Measurements from ENCODE around the gene IL22RA1.

IL22RA1 gene, protein sequence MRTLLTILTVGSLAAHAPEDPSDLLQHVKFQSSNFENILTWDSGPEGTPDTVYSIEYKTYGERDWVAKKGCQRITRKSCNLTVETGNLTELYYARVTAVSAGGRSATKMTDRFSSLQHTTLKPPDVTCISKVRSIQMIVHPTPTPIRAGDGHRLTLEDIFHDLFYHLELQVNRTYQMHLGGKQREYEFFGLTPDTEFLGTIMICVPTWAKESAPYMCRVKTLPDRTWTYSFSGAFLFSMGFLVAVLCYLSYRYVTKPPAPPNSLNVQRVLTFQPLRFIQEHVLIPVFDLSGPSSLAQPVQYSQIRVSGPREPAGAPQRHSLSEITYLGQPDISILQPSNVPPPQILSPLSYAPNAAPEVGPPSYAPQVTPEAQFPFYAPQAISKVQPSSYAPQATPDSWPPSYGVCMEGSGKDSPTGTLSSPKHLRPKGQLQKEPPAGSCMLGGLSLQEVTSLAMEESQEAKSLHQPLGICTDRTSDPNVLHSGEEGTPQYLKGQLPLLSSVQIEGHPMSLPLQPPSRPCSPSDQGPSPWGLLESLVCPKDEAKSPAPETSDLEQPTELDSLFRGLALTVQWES

DNA sequence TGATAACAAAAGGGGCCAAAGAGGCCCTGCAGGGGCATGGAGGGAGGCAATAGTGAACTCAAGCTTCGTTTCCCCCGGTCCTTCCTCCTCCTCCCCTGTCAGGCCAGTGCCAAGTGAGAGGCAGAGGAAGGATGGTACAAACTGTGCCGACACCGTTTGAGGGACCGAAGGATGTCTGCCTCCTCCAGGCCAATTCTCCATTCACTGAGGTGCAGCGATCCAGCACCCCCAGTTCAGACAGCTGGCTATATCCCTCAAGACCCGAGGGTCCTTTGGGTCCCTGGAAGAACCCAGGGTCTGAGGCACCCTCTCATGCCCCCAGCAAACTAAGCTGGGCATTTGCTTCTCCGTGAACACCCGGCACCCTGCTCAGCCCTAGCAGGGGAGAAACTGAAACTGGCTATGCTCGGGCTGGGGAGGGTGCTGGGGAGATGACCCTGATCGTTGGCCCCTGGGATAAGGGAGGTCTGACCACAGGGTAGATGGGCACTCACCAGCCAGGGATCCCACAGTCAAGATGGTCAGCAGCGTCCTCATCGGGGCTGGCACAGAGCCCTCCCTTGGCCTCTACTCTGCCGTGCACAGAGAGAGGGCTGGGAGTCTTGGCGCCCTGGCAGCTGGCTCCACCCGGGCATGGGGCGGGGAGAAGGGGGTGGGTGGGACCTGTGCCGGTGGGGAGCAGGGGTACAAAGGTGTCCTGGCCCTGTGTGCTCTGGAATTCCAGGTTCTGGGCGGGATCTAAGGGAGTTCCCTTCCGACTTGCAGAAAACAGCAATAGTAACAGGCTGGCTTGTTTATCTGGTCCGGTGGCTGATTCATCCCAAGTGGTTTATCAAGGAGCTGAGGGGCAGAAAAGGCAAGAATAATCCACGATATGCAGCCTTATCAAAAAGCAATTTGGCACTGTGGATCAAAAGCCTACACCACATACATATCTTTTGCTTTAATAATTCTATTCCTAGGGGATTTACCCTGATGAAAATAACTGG, at the start of gene IL22RA1:
IL22RA1 (minus strand) TSS at position 595 of the 989 bp plus-strand sequence; CDS start at position 537, 58 bp downstream.
- no peak for DNase-seq

DNA sequence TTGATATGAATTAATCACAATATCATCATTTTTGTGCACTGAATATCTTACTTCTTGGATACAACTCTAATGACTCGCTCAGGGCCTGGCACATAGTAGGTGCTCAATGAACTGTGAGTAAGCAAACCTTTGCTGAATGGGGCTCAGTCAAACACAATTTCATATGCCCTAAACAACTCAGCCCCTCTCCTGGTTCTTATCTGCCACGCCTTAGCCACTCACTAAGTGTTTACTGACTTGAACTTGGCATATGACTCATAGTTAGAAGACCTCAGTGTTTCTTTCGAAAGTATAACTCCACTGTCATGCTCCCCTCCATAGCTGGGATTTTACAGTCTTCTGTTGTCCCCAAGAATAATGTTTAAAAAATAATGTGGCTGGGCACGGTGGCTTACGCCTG, 48.9 kb upstream of the IL22RA1 start:
- peak; percentile 63 for DNase-seq

DNA sequence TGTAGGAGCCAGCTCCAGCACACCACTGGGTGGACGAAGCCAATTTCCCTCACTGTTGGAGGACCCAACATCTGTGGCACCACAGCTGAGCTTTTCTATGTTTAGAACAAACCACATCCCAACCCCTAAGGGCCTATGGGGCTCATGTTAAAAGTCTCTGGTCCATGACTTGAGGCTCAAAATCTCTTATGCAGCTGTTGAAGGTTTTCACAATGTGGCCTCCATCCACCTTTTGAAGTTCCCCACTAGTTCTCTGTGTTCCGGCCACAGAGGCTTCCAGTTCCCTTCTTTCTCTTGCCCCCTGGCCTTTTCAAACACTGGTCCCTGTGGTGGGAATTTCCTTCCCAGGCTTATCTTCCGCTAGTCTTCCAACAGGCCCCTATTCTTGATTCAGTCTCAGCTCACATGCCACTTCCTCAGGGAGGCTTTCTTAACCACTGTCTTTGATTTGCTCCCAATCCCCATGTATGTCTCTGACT, 48.1 kb upstream of the IL22RA1 start:
- DNase-seq, result no peak

DNA sequence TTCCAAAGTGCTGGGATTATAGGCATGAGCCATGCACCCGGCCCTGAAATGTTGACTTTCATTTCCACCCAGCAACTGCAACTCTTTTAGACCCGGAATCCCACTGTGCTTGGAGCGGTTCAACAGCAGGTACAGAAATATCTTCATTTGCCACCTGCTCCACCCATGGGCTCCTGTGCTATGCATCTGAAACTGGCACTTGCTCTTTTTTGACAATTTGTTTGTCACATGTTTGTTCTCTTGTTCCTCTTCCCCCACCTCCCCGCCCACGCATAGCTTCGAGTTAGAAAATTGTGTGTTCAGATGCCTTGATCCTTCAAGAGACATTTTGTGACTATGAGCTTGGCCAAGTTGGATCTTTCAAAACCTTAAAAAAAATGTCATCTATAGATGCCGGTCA, 46.6 kb upstream of the IL22RA1 start:
- peak; percentile 33 for DNase-seq

DNA sequence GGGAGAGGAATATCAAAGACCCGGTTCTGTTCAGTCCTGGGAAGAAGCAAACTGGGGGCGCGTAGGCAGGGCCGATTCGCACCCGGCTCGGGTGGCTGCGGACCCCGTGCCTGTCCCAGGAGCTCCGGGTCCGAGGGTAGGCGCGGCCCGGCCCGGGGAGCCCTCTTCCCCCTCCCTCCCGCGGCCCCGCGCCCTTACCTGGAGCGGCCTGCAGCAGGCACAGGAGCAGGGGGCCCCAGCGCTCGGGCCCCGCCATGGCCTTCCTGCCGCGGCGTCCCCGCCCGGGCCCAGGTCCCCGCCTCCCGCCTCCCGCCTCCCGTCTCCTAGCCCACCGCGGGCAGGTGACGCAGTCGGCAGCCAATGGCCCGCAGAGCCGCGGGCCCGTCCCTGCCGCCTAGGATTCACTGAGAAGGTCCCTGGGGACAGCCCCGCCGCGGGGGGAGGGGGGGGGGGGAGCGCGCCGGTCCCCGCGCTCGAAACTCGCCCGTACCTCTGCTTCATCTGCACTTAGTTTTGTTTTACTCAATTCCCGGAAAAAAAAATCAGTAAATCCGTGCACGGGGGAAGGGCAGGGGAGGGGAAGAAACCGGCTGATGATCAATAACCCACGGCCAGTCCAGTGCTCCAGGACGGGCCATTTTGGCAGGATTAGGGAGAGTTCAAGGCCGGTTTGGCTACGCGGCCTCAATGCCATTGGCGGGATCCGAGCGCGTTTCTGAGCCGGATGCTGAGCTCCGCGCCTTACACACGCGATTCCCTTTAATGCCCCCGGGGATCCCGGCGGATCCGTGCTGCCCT, 44.3 kb upstream of the IL22RA1 start, which contains the start of gene IFNLR1:
IFNLR1 (minus strand) TSS at position 297 of the 798 bp plus-strand sequence; CDS start at position 256, 41 bp downstream.
- peak; percentile 80 for DNase-seq

DNA sequence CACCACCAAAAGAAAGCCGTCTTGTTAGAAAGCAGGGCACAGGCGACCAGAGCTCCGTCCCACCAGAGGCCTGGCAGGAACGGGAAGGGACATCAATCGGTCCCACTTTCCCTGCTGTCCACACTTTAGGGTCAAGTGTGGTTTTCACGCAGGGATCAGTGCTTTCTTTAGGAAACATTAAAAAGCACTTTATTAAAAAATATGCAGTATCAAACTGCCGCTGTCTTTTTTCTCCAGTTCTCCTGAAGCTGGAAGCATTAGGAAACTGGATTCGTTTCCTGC, 43.7 kb upstream of the IL22RA1 start:
- DNase-seq, result no peak

DNA sequence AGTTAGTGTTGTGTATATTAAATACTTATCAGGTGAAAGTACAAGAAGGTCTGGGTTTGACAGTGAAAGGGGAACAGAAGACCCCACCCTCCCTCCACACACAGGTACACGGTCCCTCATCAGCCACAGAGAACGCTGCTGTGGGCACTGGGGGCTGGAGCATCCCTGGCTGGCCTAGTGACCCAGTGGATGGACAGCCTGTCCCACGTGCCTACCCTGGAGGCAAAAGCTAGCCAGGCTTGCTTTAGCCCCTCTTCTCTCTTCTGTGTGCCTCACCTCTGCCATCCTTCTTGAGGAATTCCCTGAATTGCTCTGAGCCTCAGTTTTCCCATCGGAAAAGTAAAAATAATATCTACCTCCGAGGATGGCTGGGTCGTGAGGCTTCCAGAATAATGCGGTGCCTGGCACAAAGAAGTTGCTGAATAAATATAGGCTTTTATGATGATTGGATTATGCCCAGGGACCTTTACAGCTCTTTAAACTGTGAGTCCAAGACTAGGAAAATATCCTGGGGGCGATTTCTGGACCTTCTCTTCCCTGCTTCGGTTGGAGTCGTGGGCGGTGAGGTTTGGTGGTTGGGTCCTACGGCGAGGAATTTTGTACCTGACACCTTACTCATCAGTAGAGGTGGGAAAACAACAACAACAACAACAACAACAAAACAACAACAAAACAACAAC, 43.2 kb upstream of the IL22RA1 start:
- no peak for DNase-seq

DNA sequence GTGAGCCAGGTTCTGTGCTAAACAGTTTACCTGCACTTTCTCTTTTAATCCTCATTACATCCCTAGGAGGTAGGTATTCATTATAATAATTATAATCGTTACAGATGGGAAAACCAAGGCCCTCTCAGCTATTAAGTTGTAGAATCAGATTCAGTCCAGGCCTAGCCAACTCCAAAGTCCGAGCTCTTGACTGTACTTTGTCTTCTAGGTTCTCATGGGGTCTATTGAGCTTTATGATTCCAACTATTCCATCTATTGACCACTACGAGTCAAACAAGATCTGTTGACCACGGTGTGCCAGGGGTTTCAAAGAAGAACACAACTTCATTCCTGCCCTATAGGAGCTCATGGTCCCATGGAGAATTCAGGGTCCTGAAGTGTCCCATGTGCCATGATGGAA, 42.1 kb upstream of the IL22RA1 start:
- DNase-seq, result no peak

DNA sequence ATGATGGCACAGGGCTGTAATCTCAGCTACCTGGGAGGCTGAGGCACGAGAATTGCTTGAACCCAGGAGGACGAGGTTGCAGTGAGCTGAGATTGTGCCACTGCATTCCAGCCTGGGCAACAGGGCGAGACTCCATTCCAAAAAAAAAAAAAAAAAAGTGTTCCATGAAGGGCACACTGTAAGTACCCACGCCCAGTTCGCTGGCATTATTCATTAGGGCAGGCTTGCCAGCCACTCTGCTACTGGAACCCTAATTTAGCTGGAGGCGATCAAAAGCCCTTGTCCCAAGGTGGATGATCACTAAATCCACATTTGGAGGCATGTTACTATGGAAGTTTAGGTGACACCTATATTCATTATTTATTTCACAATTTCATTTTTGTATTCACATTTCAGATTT, 39.1 kb upstream of the IL22RA1 start:
- no peak for DNase-seq

DNA sequence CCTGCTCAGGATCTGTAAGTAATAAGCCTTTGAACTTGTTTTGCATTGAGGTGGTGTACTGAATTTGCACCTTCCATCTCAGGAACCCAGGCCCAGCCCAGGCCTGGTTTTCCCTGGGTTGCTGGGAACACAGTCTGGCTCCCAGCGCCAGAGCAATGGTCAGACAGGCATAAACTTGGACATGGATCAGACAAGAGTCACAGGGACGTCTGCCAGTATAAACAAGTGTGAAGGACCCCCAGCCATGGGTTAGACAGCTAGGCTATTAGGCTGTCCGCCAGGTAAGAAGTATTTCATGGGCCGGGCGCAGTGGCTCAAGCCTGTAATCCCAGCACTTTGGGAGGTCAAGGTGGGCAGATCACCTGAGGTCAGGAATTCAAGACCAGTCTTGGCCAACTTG, 38.7 kb upstream of the IL22RA1 start:
- DNase-seq, result no peak

DNA sequence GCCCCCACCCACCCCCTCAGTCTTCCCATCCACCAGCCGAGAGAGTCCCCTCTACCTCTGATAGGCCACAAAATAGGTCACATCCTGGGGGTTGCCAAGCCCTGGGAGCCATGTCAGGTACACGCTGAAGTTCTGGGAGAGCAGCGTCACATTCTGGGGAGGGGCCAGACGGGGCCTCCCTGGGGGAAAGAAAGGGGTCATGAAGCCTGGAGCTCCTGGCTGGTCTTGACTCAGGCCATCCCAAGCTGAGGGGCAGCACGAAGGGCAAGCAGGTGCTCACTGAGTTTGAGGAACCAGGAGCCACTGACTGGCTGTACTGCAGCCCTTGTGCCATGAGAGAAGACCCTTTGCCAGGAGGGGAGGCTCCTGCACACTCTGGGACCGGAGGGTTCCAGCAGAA, 37.7 kb upstream of the IL22RA1 start:
- no peak for DNase-seq

DNA sequence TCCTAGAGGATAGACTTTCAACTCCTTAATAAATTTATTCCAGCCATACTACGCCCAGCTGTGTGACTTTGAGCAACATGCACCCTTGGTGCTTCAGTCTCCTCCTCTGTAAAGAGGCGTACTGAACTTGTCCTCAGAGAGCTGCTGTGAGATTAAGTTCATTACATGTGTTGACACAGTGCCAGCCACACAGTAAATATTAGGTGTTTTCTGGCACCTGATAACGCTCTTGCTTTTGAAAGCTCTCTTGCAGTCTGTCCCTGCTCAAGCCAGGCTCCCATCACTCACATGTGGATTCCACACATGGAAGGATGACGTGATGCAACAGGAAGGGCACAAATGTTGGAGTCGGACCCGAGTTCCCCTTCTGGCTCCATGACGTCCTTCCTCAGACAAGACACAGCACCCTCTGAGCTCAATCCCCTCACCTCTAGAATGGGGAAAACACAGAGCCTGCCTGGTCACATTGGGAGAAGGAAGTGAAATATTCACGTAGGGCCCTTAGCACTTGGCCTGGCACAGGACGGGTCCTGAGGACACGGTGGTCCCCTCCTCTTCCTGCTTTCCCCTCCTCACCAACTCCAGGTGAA, 36.4 kb upstream of the IL22RA1 start:
- DNase-seq, result no peak

DNA sequence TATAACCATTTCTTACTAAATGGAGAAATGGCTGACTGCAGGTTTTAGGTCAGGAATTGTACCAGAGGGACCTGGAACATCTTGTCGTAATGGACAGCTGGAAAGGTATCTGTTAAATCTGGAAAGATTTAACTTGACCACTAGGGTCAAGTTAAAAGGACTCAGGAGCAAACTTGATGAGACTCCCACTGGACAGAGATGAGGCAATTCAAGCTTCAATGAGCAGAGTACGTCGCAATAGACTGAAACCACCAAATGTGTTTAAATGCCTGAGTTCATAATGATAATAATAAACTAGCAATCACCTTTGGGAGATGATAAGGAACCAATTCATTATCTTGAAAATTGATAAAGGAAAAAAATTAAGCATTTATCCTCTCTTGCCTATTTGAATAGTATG, 35.5 kb upstream of the IL22RA1 start:
- no peak for DNase-seq

DNA sequence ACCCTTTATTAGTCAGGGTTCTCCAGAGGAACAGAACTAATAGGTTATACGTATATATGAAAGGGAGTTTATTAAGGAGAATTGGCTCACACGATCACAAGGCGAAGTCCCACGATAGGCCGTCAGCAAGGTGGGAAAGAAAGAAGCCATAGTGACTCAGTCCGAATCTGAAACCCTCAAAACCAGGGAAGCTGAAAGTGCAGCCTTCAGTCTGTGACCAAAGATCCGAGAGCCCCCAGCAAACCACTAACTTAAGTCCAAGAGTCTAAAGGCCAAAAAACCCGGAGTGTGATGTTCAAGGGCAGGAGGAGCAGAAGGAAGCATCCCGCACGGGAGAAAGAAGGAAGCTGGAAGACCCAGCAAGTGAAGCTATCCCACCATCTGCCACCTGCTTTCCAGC, 34.2 kb upstream of the IL22RA1 start:
- no peak for DNase-seq

DNA sequence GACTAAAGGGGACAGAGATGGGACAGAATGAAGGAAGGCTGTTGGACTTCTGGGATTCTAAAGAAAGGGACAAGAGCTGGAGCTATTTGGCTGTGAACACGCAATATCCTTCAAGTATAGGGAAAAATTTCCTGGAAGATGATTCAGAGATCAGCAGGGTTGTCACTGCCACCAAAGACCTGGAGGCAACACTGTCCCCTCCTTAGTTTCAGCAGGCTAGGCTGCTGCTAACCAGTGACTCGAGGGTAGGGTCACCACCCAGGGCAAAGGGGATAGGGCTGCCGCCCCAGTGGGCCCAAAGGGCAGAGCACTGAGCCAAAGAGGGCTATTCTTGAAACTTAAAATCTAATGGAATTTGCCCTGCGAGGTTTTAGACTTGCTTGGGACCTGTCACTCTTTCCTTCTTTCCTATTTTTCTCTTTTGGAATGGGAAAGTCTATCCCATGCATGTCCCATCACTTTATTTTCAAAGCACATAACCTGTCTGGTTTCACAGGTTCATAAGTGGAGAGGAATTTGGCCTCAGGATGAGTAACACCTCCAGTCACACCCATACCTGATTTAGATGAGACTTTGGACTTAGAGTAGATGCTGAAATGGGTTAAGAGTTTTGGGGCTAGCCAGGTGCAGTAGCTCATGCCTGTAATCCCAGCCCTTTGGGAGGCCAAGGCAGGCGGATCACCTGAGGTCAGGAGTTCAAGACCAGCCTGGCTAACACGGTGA, 32.3 kb upstream of the IL22RA1 start:
- no peak for DNase-seq

DNA sequence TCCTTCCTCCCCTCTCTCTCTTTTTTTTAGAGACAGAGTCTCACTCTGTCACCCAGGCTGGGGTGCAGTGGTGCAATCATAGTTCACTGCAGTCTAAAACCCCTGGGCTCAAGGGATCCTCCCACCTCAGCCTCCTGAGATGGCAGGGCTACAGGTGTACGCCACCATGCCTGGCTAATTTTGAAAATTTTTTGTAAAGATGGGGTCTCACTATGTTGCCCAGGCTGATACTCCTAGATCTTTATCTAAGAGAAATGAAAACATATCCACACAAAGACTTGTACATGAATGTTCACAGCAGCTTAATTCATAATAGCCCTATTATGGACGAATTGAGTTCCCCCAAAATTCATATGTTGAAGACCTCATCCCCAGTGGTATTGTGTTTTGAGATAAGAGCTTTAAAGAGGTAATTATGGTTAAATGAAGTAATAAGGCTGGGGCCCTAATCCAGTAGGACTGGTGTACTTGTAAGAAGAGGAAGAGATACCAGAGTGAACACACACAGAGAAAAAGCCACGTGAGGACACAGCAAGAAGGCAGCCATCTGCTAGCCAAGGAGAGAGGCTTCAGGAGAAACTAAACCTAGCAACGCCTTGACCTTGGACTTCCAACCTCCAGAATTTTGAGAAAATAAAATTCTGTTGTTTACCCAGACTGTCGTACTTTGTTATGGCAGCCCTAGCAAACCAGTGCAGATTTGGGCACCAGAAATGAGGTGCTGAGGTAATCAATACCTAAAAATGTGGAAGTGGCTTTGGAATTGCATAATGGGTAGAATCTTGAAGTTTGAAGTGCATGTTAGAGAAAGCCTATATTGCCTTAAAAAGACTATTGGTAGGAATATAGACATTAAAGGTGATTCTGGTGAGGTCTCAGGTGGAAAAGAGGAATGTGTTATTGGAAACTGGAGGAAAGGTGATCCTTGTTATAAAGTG, 31.0 kb upstream of the IL22RA1 start:
- DNase-seq, result no peak

DNA sequence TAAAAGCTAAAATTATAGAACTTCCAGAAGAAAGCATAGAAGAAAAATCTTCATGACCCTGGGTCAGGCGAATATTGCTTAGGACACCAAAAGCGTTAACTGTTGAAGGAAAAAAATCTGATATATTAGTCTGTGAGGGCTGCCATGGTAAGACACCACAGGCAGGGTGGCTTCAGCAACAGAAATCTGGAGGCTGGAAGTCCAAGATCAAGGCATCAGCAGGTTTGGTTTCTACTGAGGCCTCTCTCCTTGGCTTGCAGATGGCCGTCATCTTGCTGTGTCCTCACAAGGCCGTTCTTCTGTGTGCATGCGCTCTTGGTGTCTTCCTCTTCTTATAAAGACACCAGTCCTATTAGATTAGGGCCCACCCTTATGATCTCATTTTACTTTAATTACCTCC, 29.7 kb upstream of the IL22RA1 start:
- no peak for DNase-seq

DNA sequence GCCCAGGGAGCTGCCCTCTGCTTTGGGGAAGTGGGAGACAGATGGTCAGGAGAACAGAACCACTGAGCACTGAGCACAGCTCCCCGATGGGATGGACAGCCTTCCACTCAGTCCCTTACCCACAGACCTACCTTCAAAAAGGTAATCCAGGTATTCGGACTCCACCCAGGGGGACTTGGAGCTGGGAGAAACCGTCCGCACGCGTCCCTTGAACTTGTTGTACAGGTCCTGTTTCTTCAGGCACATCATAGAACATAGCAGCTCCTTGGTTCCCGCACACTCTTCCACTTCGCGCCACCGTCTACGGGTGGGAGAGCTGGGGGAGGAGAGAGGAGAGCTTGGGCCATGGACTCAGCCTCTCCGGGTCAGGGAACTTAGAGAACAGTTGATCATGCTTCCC, 26.3 kb upstream of the IL22RA1 start:
- no peak for DNase-seq

DNA sequence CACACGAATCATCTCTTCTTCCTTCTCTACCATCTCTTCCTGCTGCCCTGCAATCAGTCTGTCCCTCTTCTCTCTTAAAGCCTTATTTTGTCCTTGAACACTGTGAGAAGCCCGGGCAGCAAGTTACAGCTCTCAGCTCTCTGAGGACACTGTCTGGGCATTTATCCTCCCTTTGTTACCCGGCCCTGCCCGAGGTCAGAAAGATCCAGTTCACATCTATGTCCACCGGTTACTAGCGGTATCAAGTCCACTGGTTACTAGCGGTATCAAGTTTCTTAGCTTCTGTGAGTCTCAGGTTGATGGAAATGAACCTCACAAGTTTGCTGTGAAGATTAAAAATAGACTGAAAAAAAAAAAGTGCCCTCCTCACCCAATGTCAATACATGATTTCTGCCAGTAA, 25.3 kb upstream of the IL22RA1 start:
- DNase-seq, result no peak

DNA sequence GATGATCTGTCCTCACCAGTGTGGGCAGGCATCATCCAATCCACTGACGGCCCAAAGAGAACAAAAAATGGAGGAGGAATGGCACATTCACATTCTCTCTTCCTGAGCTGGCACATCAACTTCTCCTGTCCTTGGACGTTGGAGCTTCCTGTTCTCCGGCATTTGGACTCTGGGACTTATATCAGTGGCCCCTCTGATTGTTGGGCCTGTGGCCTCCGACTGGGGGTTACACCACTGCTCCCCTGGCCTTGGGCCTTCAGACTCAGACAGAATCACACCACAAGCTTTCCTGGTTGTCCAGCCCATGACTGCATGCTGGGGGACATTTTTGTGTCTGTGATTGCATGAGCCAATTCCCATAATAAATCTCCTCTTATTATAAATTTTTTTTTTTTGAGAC, 24.1 kb upstream of the IL22RA1 start:
- DNase-seq, result no peak

Data from stimulated activated CD4-positive, alpha-beta T cell treated with anti-CD3 and anti-CD28 coated beads, Interleukin-4, amount 100 ng/mL, for 24 hours (primary cell).